Measurements from ENCODE around the gene COPZ1.

The COPZ1 gene

DNA sequence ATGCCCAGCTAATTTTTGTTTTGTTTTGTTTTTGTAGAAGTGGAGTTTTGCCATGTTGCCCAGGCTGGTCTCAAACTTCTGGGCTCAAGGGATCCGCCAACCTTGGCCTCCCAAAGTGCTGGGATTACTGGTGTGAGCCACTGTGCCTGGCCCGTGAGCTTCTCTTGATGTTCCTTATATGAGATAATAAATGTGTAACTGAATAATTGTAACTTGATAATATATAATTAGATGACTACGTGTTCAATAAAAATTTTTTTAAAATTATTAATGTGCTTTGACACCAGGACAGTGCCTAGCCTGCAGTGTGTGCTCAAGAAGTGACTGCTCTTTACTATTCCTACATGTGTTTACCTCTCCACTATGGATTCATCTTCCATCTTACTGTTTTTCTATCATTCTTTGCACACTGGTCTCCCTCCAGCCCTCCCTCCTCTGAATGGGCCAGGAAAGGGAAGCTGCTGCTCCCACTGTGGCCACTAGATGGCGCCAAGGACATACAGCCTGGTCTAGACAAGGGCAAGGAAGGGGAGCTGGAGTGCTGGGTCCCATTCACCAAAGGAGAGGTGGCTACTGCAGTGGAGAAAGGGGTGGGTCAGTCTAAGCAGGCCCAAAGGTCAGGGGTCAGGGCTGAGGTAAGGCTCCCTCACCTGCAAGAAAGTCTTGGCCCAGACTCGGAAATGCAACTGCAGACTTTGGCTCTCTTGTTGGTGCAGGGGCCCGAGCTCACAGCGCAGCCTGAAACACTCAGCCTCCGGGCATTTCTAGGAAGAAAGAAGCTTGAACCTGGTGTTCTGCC lies 74.3 kb downstream of the COPZ1 start:
- DNase-seq = peak; percentile 85 to 91

DNA sequence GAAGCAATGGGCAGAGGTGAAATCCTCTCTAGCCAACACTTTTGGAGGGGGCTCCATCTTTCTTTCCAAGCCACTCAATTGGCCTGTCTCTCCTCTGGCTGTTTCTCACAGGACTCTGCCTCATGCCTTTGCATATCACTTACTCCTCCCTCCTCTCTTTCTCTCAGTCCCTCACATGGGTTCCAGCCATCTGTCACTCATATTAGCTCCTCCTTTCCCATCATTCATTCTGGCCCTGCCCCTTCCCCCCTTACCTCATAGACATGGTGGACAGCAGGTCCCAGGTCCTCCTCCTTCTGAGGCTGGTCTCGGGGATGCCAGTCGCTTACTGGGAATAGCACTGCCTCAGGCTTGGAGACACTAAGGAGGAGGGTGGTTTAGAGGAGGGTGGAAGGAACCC lies 76.2 kb downstream of the COPZ1 start:
- no peak for DNase-seq

All from activated CD4-positive, alpha-beta T cell treated with anti-CD3 and anti-CD28 coated beads, Interleukin-2, amount 50 U/mL, for 4 hours (primary cell).